ENCODE results near the gene IGLL5.
"Not testable (repeated sequence)": the region's sequence is repeated elsewhere in the genome, so short reads cannot be mapped to it uniquely, and the experiment has no call there.

Gene IGLL5

DNA sequence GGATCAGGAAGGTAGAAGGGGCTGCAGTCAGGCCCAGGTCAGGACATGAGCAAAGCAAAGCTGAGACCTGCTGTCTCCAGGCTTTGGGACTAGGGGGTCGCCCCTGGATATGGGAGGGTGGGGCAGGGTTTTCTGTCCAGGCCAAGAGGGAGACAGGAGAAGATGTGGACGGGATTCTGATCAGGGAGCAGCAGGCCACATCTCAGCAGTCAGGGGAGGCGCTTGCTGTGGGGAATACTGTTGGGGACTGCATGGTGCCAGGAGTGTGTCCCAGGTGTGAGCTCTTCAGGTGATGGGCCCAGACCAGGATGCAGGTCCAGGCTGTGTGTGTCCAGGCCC lies 29.3 kb downstream of the IGLL5 start:
- DNase-seq: no peak

DNA sequence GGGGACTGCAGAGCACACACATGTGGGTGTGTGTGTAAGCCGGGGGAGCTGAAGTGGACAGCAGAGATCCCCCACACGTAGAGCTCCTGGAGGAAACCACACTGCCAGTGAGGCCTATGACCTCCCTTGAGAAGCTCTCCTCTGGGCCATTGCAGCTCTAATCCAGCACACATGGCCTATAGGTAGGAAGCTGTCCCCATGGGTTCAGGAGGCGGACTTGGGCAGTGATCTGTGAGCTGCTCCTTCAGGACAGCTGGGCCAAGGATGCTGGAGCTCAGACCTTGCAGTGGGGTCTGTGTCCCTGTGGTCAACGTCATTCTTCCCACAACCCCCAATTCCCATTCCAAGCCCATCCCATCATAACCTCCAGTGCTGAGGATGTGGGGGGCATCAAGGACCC lies 29.8 kb downstream of the IGLL5 start:
- no peak for DNase-seq

DNA sequence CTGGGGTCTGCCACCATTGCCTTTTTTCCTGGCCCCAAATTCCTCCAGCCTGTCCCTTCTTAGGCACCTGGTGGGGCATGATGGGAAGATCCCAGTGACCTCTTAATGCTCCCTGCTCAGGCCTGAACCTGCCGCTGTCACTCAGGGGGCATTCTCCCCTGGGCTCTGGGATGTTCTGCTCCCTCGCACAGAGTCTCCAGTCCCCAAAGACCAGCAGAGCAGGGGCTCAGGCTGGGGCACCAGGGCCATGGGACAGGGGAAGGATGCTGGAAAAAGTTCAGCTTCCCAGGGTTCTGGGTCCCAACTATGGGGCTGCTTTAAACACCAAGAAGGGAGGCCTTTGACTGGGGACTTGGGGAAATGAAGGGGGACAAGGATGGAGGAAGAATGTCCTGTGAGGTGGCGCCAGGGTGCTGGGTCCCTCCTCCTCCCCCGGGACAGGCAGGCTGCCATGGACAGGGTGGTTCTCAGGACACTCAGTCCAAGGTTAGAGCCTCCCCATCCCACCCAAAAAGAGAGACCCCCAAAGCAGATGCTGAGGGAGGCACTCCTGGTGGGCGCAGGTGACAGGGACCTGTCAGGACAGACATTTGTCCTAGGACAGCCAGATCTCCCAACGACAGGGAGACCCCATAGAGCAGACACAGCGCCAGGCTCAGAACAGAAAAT lies 30.8 kb downstream of the IGLL5 start:
- no peak for DNase-seq

DNA sequence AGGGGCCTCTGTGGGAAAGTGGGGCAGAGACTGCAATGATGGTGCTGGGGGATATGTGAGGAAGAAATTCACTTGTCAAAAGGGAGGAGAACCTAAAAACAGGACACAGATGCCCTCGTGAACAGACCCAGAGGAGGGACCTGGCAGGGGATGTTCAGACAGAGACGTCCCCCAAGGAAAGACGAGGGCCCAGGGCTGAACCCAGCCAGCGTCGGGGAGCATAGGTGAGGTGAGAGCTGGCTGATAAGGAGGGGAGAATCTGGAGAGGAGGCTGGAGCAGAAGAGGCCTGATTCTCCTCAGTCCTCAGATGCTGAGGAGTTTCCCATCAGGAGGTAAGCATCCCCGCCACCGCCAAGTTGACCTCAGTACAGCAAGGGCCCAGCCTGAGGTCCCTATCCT lies 31.4 kb downstream of the IGLL5 start:
- DNase-seq: no peak

- no peak for DNase-seq
Observed at GRCh38 chr22:22920104-22920654, 32.6 kb downstream of the IGLL5 start.

- no peak for DNase-seq
Observed at GRCh38 chr22:22920910-22921550, 33.4 kb downstream of the IGLL5 start.

DNA sequence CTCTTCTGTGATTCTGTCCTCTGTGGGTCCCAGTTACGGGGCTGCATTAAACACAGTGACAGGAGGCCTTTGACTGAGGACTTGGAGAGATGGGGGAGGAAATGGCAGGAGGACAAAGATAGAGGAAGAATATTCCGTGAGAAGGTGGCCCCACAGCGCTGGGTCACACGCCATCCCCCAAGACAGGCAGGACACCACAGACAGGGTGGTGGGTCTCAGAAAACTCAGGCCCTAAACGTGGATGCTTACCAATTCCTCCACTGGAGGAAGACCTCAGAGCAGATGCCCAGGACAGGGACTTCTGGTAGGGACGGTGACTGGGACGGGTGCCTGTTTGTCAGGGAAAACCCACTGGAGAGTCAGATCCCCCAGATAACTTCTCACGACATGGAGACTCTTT lies 34.0 kb downstream of the IGLL5 start:
- DNase-seq: no peak

DNA sequence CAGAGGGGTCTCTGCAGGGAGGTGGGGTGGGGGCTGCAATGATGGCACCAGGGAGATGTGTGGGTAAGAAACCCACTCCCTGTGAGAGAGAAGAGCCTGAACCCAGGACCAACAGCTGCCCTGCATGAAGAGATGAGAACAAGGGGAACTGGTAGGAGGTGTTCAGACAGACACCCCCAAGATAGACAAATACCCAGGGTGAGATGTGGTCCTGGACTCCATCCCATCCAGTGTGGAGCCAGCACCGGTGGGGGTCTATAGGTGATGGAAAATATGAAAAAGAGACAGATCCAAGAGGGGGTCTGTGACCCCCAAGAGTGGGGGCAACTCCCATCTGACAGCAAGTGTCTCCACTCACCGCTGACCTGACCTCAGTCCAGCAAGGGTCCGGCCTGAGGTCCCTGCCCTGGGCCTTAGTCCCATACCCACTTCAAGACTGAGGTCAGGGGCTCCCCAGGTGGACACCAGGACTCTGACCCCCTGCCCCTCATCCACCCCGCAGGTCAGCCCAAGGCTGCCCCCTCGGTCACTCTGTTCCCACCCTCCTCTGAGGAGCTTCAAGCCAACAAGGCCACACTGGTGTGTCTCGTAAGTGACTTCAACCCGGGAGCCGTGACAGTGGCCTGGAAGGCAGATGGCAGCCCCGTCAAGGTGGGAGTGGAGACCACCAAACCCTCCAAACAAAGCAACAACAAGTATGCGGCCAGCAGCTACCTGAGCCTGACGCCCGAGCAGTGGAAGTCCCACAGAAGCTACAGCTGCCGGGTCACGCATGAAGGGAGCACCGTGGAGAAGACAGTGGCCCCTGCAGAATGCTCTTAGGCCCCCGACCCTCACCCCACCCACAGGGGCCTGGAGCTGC lies 34.7 kb downstream of the IGLL5 start:
- not testable (repeated sequence) for DNase-seq

DNA sequence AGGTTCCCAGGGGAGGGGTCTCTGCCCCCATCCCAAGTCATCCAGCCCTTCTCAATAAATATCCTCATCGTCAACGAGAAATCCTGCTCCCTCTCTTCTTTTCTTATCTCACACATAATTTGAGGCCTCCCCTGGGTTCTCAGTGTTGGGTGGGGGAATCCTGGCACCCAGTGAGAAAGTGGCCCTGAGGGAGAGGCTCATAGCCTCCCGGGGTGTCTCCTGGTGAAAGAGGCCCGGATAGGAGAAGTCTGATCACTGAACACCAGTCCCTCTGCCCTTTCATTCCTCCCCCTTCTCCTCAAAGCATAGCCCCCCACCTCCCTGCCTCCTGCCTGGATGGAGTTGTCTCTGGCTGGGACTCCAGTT lies 35.3 kb downstream of the IGLL5 start:
- DNase-seq: no peak

GRCh38 chr22:22923379-22923778 lies 35.8 kb downstream of the IGLL5 start:
- DNase-seq: no peak

- DNase-seq: peak; percentile 75
Observed at GRCh38 chr22:22923930-22924329, 36.3 kb downstream of the IGLL5 start.

- peak; percentile 6 for DNase-seq
Observed at GRCh38 chr22:22924369-22925145, 36.9 kb downstream of the IGLL5 start.

- DNase-seq: no peak
Observed at GRCh38 chr22:22925146-22925804, 37.7 kb downstream of the IGLL5 start.

- peak; percentile 48 for DNase-seq
Observed at GRCh38 chr22:22925805-22926369, 38.3 kb downstream of the IGLL5 start.

- DNase-seq: peak; percentile 52
Observed at GRCh38 chr22:22926370-22927195, 39.0 kb downstream of the IGLL5 start.

DNA sequence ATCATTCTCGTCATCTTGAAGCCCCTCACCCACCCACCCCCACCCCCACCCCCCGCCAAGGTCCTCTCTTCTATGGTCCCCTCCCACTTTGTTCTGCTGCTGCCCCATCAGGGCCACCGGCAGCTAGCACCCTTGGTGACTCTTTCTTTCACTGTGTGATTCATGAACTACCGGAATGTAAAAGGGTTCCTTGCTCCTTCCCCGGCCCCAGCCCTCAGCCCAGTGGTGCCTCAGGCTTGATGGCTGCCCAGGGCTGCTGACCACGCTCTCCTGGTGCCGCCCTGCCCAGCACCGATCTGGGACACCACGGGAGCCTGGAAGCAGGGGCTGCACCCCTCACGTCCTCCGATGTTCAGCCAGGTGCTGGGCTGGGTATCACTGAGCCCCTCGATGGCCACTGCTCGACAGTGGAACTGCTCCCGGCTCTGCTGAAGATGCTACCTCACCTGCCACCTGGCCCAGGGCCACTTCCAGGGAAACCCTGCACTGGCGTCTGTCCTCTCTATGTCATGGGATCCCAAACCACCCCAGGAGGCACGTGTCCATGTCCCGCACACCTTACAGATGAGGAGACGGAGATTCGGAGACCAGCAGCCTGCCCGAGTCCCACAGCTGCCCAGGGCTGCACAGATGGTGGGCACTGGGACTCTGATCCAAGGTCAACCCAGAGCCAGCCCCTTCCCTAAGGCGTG lies 39.7 kb downstream of the IGLL5 start:
- peak; percentile 55 for DNase-seq

- peak; percentile 97 for DNase-seq
Observed at GRCh38 chr22:22927888-22928665, 40.5 kb downstream of the IGLL5 start.

DNA sequence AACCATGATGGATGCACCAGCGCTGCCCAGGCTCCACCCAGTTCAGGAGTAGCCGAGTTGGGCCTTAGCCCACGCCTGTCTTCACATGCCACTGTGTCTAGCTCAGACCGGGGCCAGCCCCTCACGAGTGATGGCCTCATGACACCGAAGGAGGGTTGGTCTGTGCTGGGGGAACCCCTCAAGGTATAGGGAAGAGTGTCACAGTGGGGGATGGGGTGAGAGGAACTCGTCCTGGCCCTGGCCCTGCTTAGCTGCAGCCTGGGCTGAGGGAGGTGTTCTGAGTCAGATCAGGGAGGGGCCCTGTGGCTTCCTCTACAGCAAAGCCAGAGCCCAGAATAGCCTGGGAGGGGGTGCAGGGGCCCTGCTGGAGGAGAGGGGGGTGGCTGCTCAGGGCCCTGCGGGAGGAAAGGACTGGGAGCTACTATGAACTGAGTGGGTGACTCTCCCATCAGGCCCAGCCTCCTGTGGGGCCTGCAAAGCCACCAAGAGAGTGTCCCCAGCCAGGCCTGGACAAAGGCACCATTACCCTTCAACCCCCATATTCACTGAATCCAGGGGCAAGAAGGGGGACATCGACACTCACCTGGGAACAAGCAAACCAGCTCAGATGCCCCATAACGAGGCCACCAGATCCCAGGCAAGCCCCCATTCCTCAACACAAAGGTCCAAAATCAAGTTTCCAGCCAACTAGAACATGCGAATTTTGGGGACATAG lies 41.2 kb downstream of the IGLL5 start:
- DNase-seq: peak; percentile 100

All from RPMI8226 (cell line).